Body of pancreas (tissue), 4 donors: ENCODE results near the gene HSDL2.

Experiments used
- CTCF ChIP-seq, 7 experiments: fragments of 450-650 bp in 4 of 7; fragments of 200-600 bp in 3 of 7; sonication (generic) in 3 of 7; IDR thresholded peaks; one replicate each; pipeline ENCODE4 v1.5.1; 2016 to 2019; ENCODE audit warnings: antibody characterized with exemption in 7 of 7
- POLR2A ChIP-seq, 3 donors: fragments of 450-650 bp; IDR thresholded peaks; one replicate each; pipeline ENCODE4 v1.6.1; 2016; ENCODE audit warnings: antibody characterized with exemption in 3 of 3, mild to moderate bottlenecking in 2 of 3

GRCh38 chr9:112382066-112382465 lies 2.2 kb downstream of the HSDL2 start:
- TF ChIP-seq POLR2A (IDR thresholded peaks at IDR 0.05): no peak
- TF ChIP-seq CTCF (IDR thresholded peaks at IDR 0.05): no peak
